Fibroblast of lung (primary cell): ENCODE results near the gene FNIP1.

ENCODE experiments used
- EZH2 ChIP-seq: IDR thresholded peaks from 2 replicates; pipeline ENCODE4 v1.5.1; 2012; ENCODE audit warnings: low read length, control low read depth, mild to moderate bottlenecking; ENCODE audit errors: missing control alignments
- TF ChIP-seq, protein P1 (sequence below), 2 donors: IDR thresholded peaks in 1 of 2; conservative IDR thresholded peaks in 1 of 2; 1 replicate in 1 of 2; 2 replicates in 1 of 2; pipeline ENCODE4 v1.5.1; 2011 to 2012; ENCODE audit warnings: low read length in 2 of 2, control low read depth in 1 of 2, inconsistent platforms in 1 of 2, low read depth in 1 of 2, mild to moderate bottlenecking in 1 of 2

DNA sequence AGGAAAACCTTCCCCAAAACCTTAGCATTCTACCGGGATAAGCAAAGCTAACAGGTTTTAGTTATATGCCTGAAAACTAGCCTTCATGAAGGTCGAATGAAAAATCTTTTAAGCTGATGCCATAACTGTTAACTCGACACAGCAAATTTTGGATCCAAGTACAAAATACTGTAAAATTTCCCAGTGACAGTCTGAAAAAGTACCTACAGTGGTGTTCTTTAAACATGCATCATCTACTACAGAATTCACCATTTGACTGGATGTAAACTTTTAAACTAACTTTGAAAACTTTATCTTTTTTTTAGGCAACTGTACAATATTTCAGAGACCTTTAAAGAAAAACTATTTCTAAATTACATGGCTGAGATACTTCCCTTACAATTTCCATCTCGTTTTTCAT is 162.6 kb downstream of the FNIP1 start:
- TF ChIP-seq, protein P1, sequence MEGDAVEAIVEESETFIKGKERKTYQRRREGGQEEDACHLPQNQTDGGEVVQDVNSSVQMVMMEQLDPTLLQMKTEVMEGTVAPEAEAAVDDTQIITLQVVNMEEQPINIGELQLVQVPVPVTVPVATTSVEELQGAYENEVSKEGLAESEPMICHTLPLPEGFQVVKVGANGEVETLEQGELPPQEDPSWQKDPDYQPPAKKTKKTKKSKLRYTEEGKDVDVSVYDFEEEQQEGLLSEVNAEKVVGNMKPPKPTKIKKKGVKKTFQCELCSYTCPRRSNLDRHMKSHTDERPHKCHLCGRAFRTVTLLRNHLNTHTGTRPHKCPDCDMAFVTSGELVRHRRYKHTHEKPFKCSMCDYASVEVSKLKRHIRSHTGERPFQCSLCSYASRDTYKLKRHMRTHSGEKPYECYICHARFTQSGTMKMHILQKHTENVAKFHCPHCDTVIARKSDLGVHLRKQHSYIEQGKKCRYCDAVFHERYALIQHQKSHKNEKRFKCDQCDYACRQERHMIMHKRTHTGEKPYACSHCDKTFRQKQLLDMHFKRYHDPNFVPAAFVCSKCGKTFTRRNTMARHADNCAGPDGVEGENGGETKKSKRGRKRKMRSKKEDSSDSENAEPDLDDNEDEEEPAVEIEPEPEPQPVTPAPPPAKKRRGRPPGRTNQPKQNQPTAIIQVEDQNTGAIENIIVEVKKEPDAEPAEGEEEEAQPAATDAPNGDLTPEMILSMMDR (conservative IDR thresholded peaks at IDR 0.05 in 1 of 2, IDR thresholded peaks at IDR 0.05 in 1 of 2; ENCODE audit: low read depth in 1 of 2, low read length in 2 of 2), result no peak
- no peak for TF ChIP-seq EZH2
